HG03045 (cell line): ENCODE measurements around the gene SRGAP3.

Source experiments
- ATAC-seq: cut with Tn5 transposase; IDR thresholded peaks from one replicate; pipeline ENCODE4 v1.9.1; 2021; ENCODE audit warnings: mild to moderate bottlenecking, moderate library complexity; ENCODE audit not compliant: unreplicated experiment

Gene SRGAP3

GRCh38 chr3:9204253-9204992 is 45.0 kb downstream of the SRGAP3 start:
- ATAC-seq = no peak

DNA sequence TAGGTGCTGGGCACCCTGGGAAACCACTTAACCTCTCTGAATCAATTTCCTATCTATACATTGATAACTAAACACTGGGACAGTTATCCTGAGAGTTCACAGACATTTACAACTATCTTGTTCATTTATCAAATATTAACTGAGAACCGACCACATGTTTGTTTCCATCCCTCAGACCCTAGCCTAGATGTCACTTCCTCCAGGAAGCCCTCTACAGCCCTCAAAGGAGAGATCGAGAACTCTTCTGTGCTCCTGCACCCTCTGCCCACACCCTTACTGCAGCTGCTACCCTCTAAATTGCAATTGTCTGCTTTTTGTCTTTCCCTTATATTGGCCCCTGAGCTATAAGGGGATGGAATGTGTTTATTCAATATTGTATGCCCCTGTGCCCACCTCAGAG is 46.1 kb downstream of the SRGAP3 start:
- no peak for ATAC-seq

GRCh38 chr3:9202546-9202945 is 46.9 kb downstream of the SRGAP3 start:
- ATAC-seq = no peak

- no peak for ATAC-seq
Observed at GRCh38 chr3:9201955-9202354, 47.5 kb downstream of the SRGAP3 start.

- ATAC-seq = no peak
Observed at GRCh38 chr3:9201266-9201665, 48.2 kb downstream of the SRGAP3 start.

GRCh38 chr3:9199775-9200174 is 49.7 kb downstream of the SRGAP3 start:
- no peak for ATAC-seq

GRCh38 chr3:9198899-9199335 is 50.5 kb downstream of the SRGAP3 start:
- ATAC-seq = no peak

- no peak for ATAC-seq
Observed at GRCh38 chr3:9198261-9198660, 51.2 kb downstream of the SRGAP3 start.

GRCh38 chr3:9196020-9196419 is 53.4 kb downstream of the SRGAP3 start:
- no peak for ATAC-seq

DNA sequence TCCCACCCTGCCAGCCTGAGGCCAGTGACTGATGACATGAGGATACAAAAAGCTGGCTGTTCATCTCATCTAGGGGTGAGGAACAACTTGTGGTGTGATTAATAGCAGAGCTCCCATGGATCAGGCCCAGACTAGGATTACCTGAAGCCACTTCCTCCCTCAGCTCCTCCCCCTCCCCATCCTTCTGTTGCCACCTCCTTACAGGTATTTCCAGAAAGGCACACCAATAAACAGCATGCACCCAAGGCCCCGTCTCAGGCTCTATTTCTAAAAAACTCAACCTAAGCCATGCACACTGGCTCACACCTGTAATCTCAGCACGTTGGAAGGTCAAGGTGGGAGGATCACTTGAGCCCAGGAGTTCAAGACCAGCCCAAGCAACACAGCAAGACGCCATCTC is 54.1 kb downstream of the SRGAP3 start:
- no peak for ATAC-seq

DNA sequence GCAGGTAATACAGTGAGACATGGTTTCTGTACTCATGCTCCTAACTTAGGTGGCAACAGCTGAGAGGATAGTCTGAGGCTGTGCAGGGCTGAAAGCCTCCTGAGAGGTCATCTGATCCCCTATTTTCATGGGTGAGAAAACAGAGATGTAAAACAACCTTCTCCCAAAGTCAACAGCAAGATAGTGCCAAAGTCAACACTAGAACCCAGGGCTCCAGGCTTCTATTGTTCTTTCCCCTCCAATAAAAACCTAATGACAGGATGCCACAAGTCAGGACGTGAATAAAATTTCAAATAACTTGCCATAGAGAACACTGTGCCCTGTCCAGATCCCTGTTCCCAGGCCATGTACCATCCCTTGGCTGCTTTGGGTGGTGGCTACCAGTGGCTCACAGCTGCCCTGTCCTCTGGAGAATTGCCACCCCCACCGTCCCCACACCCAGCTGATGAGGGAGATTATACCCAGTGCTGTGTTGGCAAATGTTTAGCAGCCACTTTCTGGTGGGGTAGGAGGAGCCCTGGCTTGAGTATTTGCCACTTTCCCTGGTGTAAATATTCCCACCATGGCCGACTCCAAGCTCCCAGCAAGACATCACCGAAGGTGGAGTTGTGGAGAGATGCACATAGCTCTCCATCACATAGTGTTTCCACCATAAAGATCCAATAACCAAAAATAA is 54.8 kb downstream of the SRGAP3 start:
- ATAC-seq = no peak

DNA sequence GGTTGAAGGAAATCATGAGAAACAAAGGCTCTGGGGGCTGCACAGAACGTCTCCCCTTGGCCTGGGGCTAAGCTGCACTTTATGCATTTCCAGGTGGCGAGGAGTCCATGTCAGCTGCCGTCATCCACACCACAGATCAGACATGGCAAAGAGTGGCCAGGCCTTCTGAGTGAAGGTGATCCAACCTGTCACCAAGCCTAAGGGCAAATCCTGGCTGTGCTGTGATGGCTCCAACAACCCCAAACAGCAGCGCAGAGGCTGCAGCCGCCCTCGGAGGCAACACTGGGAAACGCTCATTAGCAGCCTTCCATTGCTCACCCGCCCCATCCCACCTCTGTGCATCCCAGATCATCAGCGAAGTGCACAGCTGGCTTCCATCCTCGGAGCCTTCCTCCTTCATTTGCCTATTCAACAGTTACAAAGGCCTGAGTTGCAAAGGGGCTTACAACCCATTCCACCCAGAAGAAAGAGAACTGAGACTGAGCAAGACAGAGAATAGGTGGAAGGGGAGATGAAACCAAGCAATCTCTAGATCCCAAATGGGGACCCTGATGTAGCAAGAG is 55.7 kb downstream of the SRGAP3 start:
- no peak for ATAC-seq

- no peak for ATAC-seq
Observed at GRCh38 chr3:9193211-9193610, 56.2 kb downstream of the SRGAP3 start.

DNA sequence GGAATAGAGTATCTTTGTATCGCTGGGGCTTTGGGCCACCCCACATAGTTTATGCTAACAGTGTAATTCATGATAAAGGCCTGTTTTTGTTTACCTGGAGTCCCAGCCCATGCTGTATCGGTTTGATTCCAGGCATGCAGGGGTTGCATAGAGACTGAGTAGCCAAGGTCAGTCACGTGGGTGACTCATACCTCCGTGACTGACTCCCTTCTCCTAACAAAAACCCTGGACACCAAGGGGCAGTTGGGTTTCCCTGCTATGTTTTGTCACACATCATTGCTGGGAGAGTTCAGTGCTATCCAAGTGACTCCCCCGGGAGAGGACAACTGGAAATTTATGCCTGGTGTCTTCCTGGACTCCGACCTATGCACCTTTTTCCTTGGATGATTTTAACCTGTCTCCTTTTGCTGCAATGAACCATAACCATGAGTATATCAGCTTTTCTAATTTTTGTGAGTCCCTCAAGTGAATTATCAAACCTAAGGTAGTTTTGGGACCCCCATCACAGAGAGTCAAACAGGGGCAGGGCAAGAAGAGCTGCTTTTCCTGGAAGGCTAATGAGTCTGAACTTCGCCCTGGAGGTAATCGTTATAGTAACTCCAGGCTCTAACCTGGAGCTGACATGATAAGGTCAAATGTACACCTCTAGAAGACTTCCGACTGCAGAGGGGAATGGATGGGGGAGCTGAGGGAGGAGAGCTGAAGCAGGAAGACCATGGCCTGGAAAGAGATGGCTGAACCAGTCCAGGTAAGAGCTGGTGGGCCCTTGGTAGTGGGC is 57.0 kb downstream of the SRGAP3 start:
- no peak for ATAC-seq

GRCh38 chr3:9190276-9190675 is 59.2 kb downstream of the SRGAP3 start:
- no peak for ATAC-seq

- ATAC-seq = no peak
Observed at GRCh38 chr3:9188583-9188982, 60.9 kb downstream of the SRGAP3 start.

- no peak for ATAC-seq
Observed at GRCh38 chr3:9185701-9186100, 63.7 kb downstream of the SRGAP3 start.

GRCh38 chr3:9185046-9185445 is 64.4 kb downstream of the SRGAP3 start:
- ATAC-seq = no peak

DNA sequence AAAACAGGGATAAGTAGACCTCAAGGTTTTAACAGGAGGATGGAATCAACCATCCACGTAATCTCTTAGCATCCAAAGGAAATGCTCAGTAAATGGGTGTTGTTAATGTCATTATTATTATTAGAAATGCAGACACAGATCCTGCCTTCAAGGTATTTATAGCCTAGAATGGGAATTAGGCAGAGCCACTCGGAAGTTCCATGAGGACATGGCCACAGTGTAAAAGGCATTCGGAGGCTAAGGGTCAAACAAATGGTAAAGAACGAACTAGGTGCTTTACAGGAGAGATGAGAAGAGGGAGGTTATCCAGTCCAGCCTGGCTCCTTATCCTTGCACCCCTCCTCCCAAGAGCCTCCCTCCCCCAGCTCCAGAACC is 65.0 kb downstream of the SRGAP3 start:
- ATAC-seq = no peak

DNA sequence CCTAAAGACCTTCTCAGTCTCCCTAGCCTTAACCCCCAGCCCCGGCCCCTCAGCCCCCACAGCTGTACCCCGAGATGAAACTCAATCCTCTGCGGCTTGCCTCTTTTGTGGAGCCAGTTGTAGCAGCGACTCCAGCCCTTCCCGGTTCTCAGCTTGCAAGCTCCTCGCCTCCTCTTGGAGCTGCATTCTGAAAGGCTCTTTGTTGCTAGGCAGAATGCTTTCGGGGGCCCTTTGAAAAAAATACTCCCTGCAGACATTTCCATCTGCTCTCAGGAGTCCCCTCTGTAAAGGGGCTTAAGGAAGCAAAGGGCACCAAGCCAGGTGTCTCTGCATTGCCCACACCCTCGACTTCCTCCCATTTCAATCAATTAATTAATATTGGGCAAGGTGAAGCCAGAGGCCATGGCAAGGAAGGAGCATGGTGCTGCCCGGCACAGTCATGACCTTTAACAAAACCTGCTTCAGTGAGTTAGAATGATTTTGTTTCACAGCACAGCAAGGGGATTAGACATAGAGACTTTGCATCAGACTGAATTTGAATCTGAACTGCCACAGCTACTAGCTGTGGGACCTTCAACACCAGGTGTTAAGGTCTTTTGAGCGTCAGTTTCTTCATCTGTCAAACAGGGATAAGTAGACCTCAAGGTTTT is 65.5 kb downstream of the SRGAP3 start:
- ATAC-seq = no peak

DNA sequence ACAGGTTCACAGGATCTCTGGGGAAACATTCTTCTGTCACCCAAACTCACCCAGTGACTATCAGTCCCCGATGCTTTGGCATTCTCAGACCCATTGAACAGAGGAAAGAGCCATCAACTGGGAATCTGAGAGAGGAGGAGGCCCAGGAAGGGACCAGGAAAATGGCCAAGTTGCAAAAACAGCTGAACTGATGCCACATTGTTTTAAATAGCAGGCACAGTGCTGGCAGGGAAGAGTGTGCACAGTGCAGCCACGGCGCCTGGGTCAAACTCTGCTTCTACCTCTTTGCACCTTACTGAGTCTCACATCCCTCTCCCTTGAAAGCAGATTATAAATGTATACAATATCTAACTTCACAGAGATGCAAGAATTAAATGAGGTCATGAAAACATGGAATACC is 66.4 kb downstream of the SRGAP3 start:
- ATAC-seq = no peak
